GM12878 (cell line): ENCODE measurements around the gene MACROD2. TPM values are rescaled to one million over a fixed set of nuclear protein-coding genes. Genes with fewer than 3 reads are reported as not detected.

ENCODE experiments used
- ATAC-seq: fragments of 200-7000 bp; cut with Tn5 transposase; 3 replicates; pipeline ENCODE4 v1.9.1; 2020; ENCODE audit warnings: mild to moderate bottlenecking, moderate library complexity
- BruUV-seq: library from RNA; stranded (reverse); fragments of 400-500 nt; replicated peaks from 2 replicates; lab custom pipeline; 2021; lab: Mats Ljungman, UMichigan
- CTCF ChIA-PET: fragments of 300-600 bp; sonication (Branson Sonifier 250); formaldehyde crosslinking; extraction: SDS; loops from one replicate; lab custom pipeline; 2021; ENCODE audit warnings: inconsistent platforms; lab: Yijun Ruan, JAX
- POLR2A ChIA-PET: fragments of 350-600 bp; formaldehyde crosslinking; extraction: SDS; loops from one replicate; lab custom pipeline; 2021; ENCODE audit warnings: inconsistent platforms; lab: Charles Lee
- RAD21 ChIA-PET: fragments of 300-600 bp; sonication (Branson Sonifier 250); formaldehyde crosslinking; loops from one replicate; lab custom pipeline; 2023; ENCODE audit warnings: antibody characterized with exemption; ENCODE audit not compliant: unreplicated experiment; lab: Charles Lee
- SMC1A ChIA-PET: fragments of 300-600 bp; sonication (Branson Sonifier 250); formaldehyde crosslinking; loops from one replicate; lab custom pipeline; 2023; ENCODE audit not compliant: unreplicated experiment, uncharacterized antibody; lab: Charles Lee
- DNase-seq: peaks from one replicate; pipeline ENCODE4 v3.0.0-alpha.2; 2011; ENCODE audit warnings: low read depth, low spot score
- FAIRE-seq: peaks from 3 replicates; lab custom pipeline; 2011; peaks lifted over from hg19 to GRCh38; lab: Jason Lieb, UNC
- H2AFZ ChIP-seq: 2 replicates; pipeline ENCODE4 v1.6.0; 2011; ENCODE audit warnings: low read depth, low read length, control low read depth; ENCODE audit not compliant: control insufficient read depth
- H3K27ac ChIP-seq: 2 replicates; pipeline ENCODE4 v1.5.1; 2011; ENCODE audit warnings: control low read depth; ENCODE audit not compliant: control insufficient read depth, insufficient read depth
- H3K27me3 ChIP-seq, 2 experiments: replicated peaks in 1 of 2; 2 replicates each; pipeline versions ENCODE4 v1.6.0 to v1.6.1; 2011; ENCODE audit warnings: low read length in 1 of 2; ENCODE audit not compliant: control insufficient read depth in 2 of 2, insufficient read depth in 2 of 2
- H3K36me3 ChIP-seq, 2 experiments: 2 replicates each; pipeline ENCODE4 v1.5.1; 2011; ENCODE audit warnings: low read length in 1 of 2; ENCODE audit not compliant: control insufficient read depth in 2 of 2, insufficient read depth in 2 of 2
- H3K4me1 ChIP-seq: 2 replicates; pipeline ENCODE4 v1.6.1; 2011; ENCODE audit warnings: mild to moderate bottlenecking, low read length, moderate library complexity, mixed read lengths; ENCODE audit not compliant: control insufficient read depth, insufficient read depth
- H3K4me2 ChIP-seq: 2 replicates; pipeline ENCODE4 v1.6.0; 2011; ENCODE audit warnings: control low read depth; ENCODE audit not compliant: control insufficient read depth, insufficient read depth
- H3K4me3 ChIP-seq: fragments of 200-600 bp; sonication (generic); 2 replicates; pipeline ENCODE4 v1.5.1; 2016
- H3K79me2 ChIP-seq: 2 replicates; pipeline ENCODE4 v1.6.0; 2011; ENCODE audit warnings: low read length; ENCODE audit not compliant: control insufficient read depth, insufficient read depth
- H3K9ac ChIP-seq: 2 replicates; pipeline ENCODE4 v1.8.0; 2011; ENCODE audit warnings: low read length, control low read depth, mixed read lengths; ENCODE audit not compliant: control insufficient read depth, insufficient read depth
- H3K9me3 ChIP-seq: replicated peaks from 3 replicates; pipeline ENCODE4 v1.5.1; 2011; ENCODE audit warnings: mild to moderate bottlenecking, low read length; ENCODE audit not compliant: control insufficient read depth, insufficient read depth
- H4K20me1 ChIP-seq: 2 replicates; pipeline ENCODE4 v1.6.0; 2011; ENCODE audit not compliant: control insufficient read depth, insufficient read depth
- BRCA1 ChIP-seq: IDR thresholded peaks from 2 replicates; pipeline ENCODE4 v1.6.1; 2011; ENCODE audit warnings: low read depth, low read length, improper control_type of control experiment
- EGR1 ChIP-seq, 2 experiments: IDR thresholded peaks; 1 replicate in 1 of 2; 2 replicates in 1 of 2; pipeline ENCODE4 v1.6.1; 2011 to 2012; ENCODE audit warnings: low read depth in 2 of 2, low read length in 2 of 2, borderline replicate concordance in 1 of 2, mild to moderate bottlenecking in 1 of 2, moderate library complexity in 1 of 2
- HCFC1 ChIP-seq: fragments of 150-350 bp; IDR thresholded peaks from 2 replicates; pipeline ENCODE4 v1.6.1; 2014; ENCODE audit warnings: low read length
- KDM1A ChIP-seq: fragments of 200-600 bp; sonication (generic); IDR thresholded peaks from 2 replicates; pipeline ENCODE4 v1.6.1; 2016; ENCODE audit warnings: borderline replicate concordance
- MYC ChIP-seq: IDR thresholded peaks from 2 replicates; pipeline ENCODE4 v1.6.1; 2011; ENCODE audit warnings: mild to moderate bottlenecking, low read length, moderate library complexity, inconsistent platforms; ENCODE audit not compliant: insufficient read depth, insufficient replicate concordance, insufficient read length, severe bottlenecking
- NFXL1 ChIP-seq: fragments of 450-650 bp; IDR thresholded peaks from 2 replicates; pipeline ENCODE4 v1.6.1; 2017; ENCODE audit warnings: antibody characterized with exemption, mild to moderate bottlenecking, borderline replicate concordance
- NR2F1 ChIP-seq: fragments of 450-650 bp; conservative IDR thresholded peaks from 2 replicates; pipeline ENCODE4 v1.6.1; 2017; ENCODE audit warnings: mild to moderate bottlenecking
- PML ChIP-seq: IDR thresholded peaks from 2 replicates; pipeline ENCODE4 v1.6.1; 2012; ENCODE audit warnings: low read length, inconsistent platforms
- POLR2AphosphoS5 ChIP-seq: IDR thresholded peaks from 2 replicates; pipeline ENCODE4 v1.6.1; 2011; ENCODE audit warnings: mild to moderate bottlenecking, low read length, inconsistent platforms
- RAD51 ChIP-seq: fragments of 450-650 bp; IDR thresholded peaks from 2 replicates; pipeline ENCODE4 v1.6.1; 2016; ENCODE audit warnings: moderate library complexity, mild to moderate bottlenecking, inconsistent platforms
- RFX5 ChIP-seq: IDR thresholded peaks from 2 replicates; pipeline ENCODE4 v1.6.1; 2011; ENCODE audit warnings: low read depth, low read length, improper control_type of control experiment
- ZNF622 ChIP-seq: fragments of 450-650 bp; IDR thresholded peaks from 2 replicates; pipeline ENCODE4 v1.6.1; 2017; ENCODE audit warnings: mild to moderate bottlenecking, inconsistent platforms
- ZZZ3 ChIP-seq: IDR thresholded peaks from 2 replicates; pipeline ENCODE4 v1.6.1; 2011; ENCODE audit warnings: low read depth; ENCODE audit not compliant: control insufficient read depth, insufficient read length
- WGBS: methylation state at CpG from one replicate; pipeline ENCODE4 v1.1.6; 2016; ENCODE audit warnings: low lambda C conversion rate; ENCODE audit not compliant: insufficient replicate concordance, insufficient coverage; ENCODE audit errors: missing lambda C conversion rate; 5-methylcytosine and 5-hydroxymethylcytosine counted together
- in situ Hi-C: fragments of 300-500 bp; cut with MboI; formaldehyde crosslinking; loops from 9 replicates; pipeline ENCODE4 v1.14.3; 2018; ENCODE audit warnings: mixed read lengths
- intact Hi-C: fragments of 100-400 bp; cut with micrococcal nuclease; formaldehyde crosslinking; loops from one replicate; pipeline ENCODE4 v1.14.2; 2022; ENCODE audit not compliant: unreplicated experiment
- polyA plus RNA-seq, 11 experiments: library from polyadenylated mRNA; depleted of rRNA in 4 of 11; unstranded in 6 of 11; stranded (reverse) in 5 of 11; fragments of >200 nt; fragmentation: Nextera tagmentation in 4 of 11; fragmentation: Illumina TruSeq in 1 of 11; extraction: Ambion mirVana in 4 of 11; extraction: Trizol in 1 of 11; gene quantifications; 1 replicate in 1 of 11; 2 replicates in 10 of 11; pipeline versions ENCODE4 v1.2.1 to v1.2.3, GENCODE V29; 2011 to 2016; ENCODE audit warnings: inconsistent platforms in 2 of 11, missing spikeins in 2 of 11, low read depth in 1 of 11
- total RNA-seq, 4 experiments: library from RNA; depleted of rRNA in 3 of 4; stranded (reverse); fragments of >200 nt in 3 of 4; fragmentation: Illumina TruSeq in 1 of 4; extraction: Trizol in 1 of 4; gene quantifications; 2 replicates each; pipeline versions ENCODE4 v1.2.1 to v1.2.3, GENCODE V29; 2013 to 2021
- TF ChIP-seq, protein P1 (sequence below): fragments of 150-350 bp; IDR thresholded peaks from 2 replicates; pipeline ENCODE4 v1.6.1; 2014; ENCODE audit warnings: mild to moderate bottlenecking, low read depth, low read length

MACROD2 gene
- total and polyA plus RNA-seq, 10 of the 15 experiments (the other 5 are each of a cell fraction or from before 2014, with no cell fraction given) = 1.1 to 21.5 (median 2.2) TPM

DNA sequence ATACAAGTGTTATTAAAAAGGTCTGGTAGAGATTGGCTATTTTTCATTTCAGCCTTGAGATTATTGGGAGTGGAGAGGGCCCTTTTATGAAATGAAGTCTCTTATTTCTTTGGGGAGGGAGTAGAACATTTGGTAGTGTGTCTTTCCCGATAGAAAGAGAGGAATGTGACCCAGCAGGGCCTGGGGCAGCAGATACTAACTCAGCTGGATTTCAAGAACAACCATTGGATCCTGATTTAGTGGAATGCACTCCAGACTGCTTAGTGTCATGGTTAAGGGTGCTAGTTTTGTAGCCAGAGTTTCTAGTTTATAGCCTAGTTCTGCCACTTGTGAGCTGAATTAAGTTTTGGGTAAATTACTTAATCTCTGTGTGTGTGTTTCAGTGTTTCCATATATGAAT lies 360.5 kb downstream of the MACROD2 start:
- TF ChIP-seq ZNF622 (no peak), KDM1A (no peak), RAD51 (no peak), ZZZ3 (no peak), POLR2AphosphoS5 (no peak), HCFC1 (no peak), NR2F1 (no peak), EGR1 (IDR thresholded peaks at IDR 0.05; ENCODE audit: borderline replicate concordance in 1 of 2, low read depth in 2 of 2, low read length in 2 of 2) (no peak), BRCA1 (no peak), NFXL1 (no peak), RFX5 (no peak), PML (no peak), MYC (no peak)
- TF ChIP-seq, protein P1, sequence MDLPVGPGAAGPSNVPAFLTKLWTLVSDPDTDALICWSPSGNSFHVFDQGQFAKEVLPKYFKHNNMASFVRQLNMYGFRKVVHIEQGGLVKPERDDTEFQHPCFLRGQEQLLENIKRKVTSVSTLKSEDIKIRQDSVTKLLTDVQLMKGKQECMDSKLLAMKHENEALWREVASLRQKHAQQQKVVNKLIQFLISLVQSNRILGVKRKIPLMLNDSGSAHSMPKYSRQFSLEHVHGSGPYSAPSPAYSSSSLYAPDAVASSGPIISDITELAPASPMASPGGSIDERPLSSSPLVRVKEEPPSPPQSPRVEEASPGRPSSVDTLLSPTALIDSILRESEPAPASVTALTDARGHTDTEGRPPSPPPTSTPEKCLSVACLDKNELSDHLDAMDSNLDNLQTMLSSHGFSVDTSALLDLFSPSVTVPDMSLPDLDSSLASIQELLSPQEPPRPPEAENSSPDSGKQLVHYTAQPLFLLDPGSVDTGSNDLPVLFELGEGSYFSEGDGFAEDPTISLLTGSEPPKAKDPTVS = no peak
- TF ChIP-seq, all 136 proteins: peak for 0
- Histone ChIP-seq H3K4me2 (no peak overlapping the region), H3K9ac (no peak overlapping the region), H3K4me3 (no peak overlapping the region), H3K27ac (no peak overlapping the region), H2AFZ (no peak overlapping the region), H4K20me1 (no peaks in the 10 kb centered on the region), H3K79me2 (no peaks in the 10 kb centered on the region), H3K27me3 (no peaks in the 10 kb centered on the region), H3K36me3 (no peaks in the 10 kb centered on the region), H3K4me1 (no peaks in the 10 kb centered on the region), H3K9me3 (no peaks in the 10 kb centered on the region)
- in situ Hi-C loops = no loop called here
- no peak for FAIRE-seq
- ChIA-PET POLR2A (no interaction called here), RAD21 (no interaction called here), CTCF (interaction anchor here (0.6 kb wide), 1 partner anchor 219 kb away, joined by 3 read pairs; no protein-coding TSS in a partner anchor), SMC1A (interaction anchor here (0.6 to 1.0 kb wide), 2 partner anchors 13 to 18 kb away, joined by 3 read pairs; no protein-coding TSS in a partner anchor)
- no TSS peak for BruUV-seq
- ATAC-seq = no peak
- DNase-seq = no peak
- intact Hi-C loops = no loop called here
- WGBS = 0% methylated on average over 1 of the region's 1 CpG
